HepG2 (cell line): ENCODE results near the gene POC1B. TPM values are rescaled to one million over a fixed set of nuclear protein-coding genes. Genes with fewer than 3 reads are reported as not detected.

Source experiments
- ATAC-seq: fragments of 200-7000 bp; cut with Tn5 transposase; 3 replicates; pipeline ENCODE4 v1.9.1; 2020; ENCODE audit warnings: mild to moderate bottlenecking, moderate library complexity
- BruUV-seq: library from RNA; stranded (reverse); fragments of 400-500 nt; replicated peaks from 2 replicates; lab custom pipeline; 2021; lab: Mats Ljungman, UMichigan
- CTCF ChIA-PET: fragments of 300-600 bp; formaldehyde crosslinking; extraction: SDS; loops from one replicate; lab custom pipeline; 2021; ENCODE audit warnings: low total read pairs, inconsistent platforms, low intra/inter-chr PET ratio; lab: Yijun Ruan, JAX
- POLR2A ChIA-PET: fragments of 350-600 bp; sonication (Branson Sonifier 250); formaldehyde crosslinking; loops from one replicate; lab custom pipeline; 2020; ENCODE audit warnings: antibody characterized with exemption, inconsistent platforms; lab: Yijun Ruan, JAX
- DNase-seq: peaks from one replicate; pipeline ENCODE4 v3.0.0-alpha.2; 2015; ENCODE audit warnings: low spot score
- FAIRE-seq: peaks from 3 replicates; lab custom pipeline; 2011; peaks lifted over from hg19 to GRCh38; lab: Jason Lieb, UNC
- H2AFZ ChIP-seq: one replicate; pipeline ENCODE4 v1.6.1; 2011; ENCODE audit warnings: low read length, inconsistent platforms
- H3K27ac ChIP-seq: fragments of 300-600 bp; 3 replicates; pipeline ENCODE4 v1.8.0; 2011; ENCODE audit warnings: mixed run types, mild to moderate bottlenecking, mixed read lengths, low read length, inconsistent platforms; ENCODE audit not compliant: insufficient read depth; ENCODE audit errors: extremely low read length
- H3K27me3 ChIP-seq, 2 experiments: fragments of 200-600 bp in 1 of 2; 2 replicates in 1 of 2; 3 replicates in 1 of 2; pipeline versions ENCODE4 v1.6.0 to v1.8.0; 2011; ENCODE audit warnings: low read length in 2 of 2, mild to moderate bottlenecking in 2 of 2, moderate library complexity in 2 of 2, inconsistent platforms in 1 of 2; ENCODE audit not compliant: insufficient read depth in 2 of 2, control insufficient read depth in 1 of 2
- H3K36me3 ChIP-seq, 2 experiments: fragments of 200-600 bp in 1 of 2; replicated peaks in 1 of 2; 2 replicates in 1 of 2; 3 replicates in 1 of 2; pipeline versions ENCODE4 v1.5.1 to v1.8.0; 2011; ENCODE audit warnings: low read length in 2 of 2, inconsistent platforms in 1 of 2; ENCODE audit not compliant: insufficient read depth in 2 of 2, control insufficient read depth in 1 of 2
- H3K4me1 ChIP-seq: 2 replicates; pipeline ENCODE4 v1.5.1; 2012; ENCODE audit warnings: low read length, inconsistent platforms; ENCODE audit not compliant: insufficient read depth
- H3K4me2 ChIP-seq: 2 replicates; pipeline ENCODE4 v1.6.0; 2011; ENCODE audit warnings: low read depth, low read length, inconsistent platforms
- H3K4me3 ChIP-seq, 3 experiments: fragments of 200-600 bp in 1 of 3; sonication (generic), shearing (Covaris generic) in 1 of 3; replicated peaks in 1 of 3; 2 replicates each; pipeline ENCODE4 v1.5.1; 2011 to 2016; ENCODE audit warnings: low read length in 3 of 3, inconsistent platforms in 2 of 3, low read depth in 2 of 3, mild to moderate bottlenecking in 2 of 3, control low read depth in 1 of 3, mixed read lengths in 1 of 3; ENCODE audit not compliant: insufficient read depth in 1 of 3
- H3K79me2 ChIP-seq: one replicate; pipeline ENCODE4 v1.6.1; 2011; ENCODE audit warnings: low read length, inconsistent platforms; ENCODE audit not compliant: insufficient read depth
- H3K9ac ChIP-seq: 2 replicates; pipeline ENCODE4 v1.6.0; 2011; ENCODE audit warnings: mild to moderate bottlenecking, low read depth, low read length, inconsistent platforms; ENCODE audit not compliant: insufficient read depth
- H3K9me3 ChIP-seq: 2 replicates; pipeline ENCODE4 v1.5.1; 2012; ENCODE audit warnings: mild to moderate bottlenecking, low read length
- H4K20me1 ChIP-seq: 2 replicates; pipeline ENCODE4 v1.6.0; 2011; ENCODE audit warnings: inconsistent platforms, mild to moderate bottlenecking, low read length, moderate library complexity; ENCODE audit not compliant: insufficient read depth
- DMAP1 ChIP-seq: IDR thresholded peaks from 2 replicates; pipeline ENCODE4 v1.6.1; 2016
- FOXK1 ChIP-seq: sonication (generic); formaldehyde crosslinking; IDR thresholded peaks from 2 replicates; pipeline ENCODE4 v1.4.0; 2020; ENCODE audit warnings: low read depth, missing genetic modification reagents, borderline replicate concordance
- FOXK2 ChIP-seq: fragments of 450-650 bp; IDR thresholded peaks from 2 replicates; pipeline ENCODE4 v1.6.1; 2016
- HOXA9 ChIP-seq: sonication (generic); formaldehyde crosslinking; IDR thresholded peaks from 2 replicates; pipeline ENCODE4 v1.8.1; 2022; ENCODE audit warnings: missing genetic modification reagents, mild to moderate bottlenecking, moderate library complexity, borderline replicate concordance
- IKZF5 ChIP-seq: IDR thresholded peaks from 2 replicates; pipeline ENCODE4 v1.6.1; 2018; ENCODE audit warnings: missing genetic modification reagents, mild to moderate bottlenecking, missing compliant biosample characterization
- KDM3A ChIP-seq: IDR thresholded peaks from 2 replicates; pipeline ENCODE4 v1.6.1; 2018; ENCODE audit warnings: low read depth, missing compliant biosample characterization
- MXD4 ChIP-seq: IDR thresholded peaks from 2 replicates; pipeline ENCODE4 v1.6.1; 2016; ENCODE audit warnings: mild to moderate bottlenecking, missing biosample characterization, missing genetic modification reagents
- NR1H2 ChIP-seq: sonication (generic); formaldehyde crosslinking; IDR thresholded peaks from 2 replicates; pipeline ENCODE4 v1.8.1; 2022; ENCODE audit warnings: low read depth, missing genetic modification reagents, borderline replicate concordance
- RXRA ChIP-seq: sonication (generic); formaldehyde crosslinking; IDR thresholded peaks from 2 replicates; pipeline ENCODE4 v1.5.1; 2020; ENCODE audit warnings: missing genetic modification reagents
- XRCC5 ChIP-seq: fragments of 200-400 bp; formaldehyde crosslinking; optimal IDR thresholded peaks from 2 replicates; pipeline ENCODE3; 2017; ENCODE audit warnings: mild to moderate bottlenecking, low read length
- ZNF343 ChIP-seq: sonication (generic); formaldehyde crosslinking; IDR thresholded peaks from 2 replicates; pipeline ENCODE4 v1.4.0; 2020; ENCODE audit warnings: mild to moderate bottlenecking, missing genetic modification reagents
- ZNF446 ChIP-seq: sonication (generic); formaldehyde crosslinking; IDR thresholded peaks from 2 replicates; pipeline ENCODE4 v1.5.0; 2020; ENCODE audit warnings: mild to moderate bottlenecking, missing genetic modification reagents
- ZNF558 ChIP-seq: sonication (generic); formaldehyde crosslinking; IDR thresholded peaks from 2 replicates; pipeline ENCODE4 v1.9.0; 2022; ENCODE audit warnings: mild to moderate bottlenecking, missing genetic modification reagents, borderline replicate concordance
- ZNF75D ChIP-seq: sonication (generic); formaldehyde crosslinking; IDR thresholded peaks from 2 replicates; pipeline ENCODE4 v1.8.1; 2023; ENCODE audit warnings: missing genetic modification reagents, mild to moderate bottlenecking, borderline replicate concordance
- WGBS: methylation state at CpG from one replicate; pipeline ENCODE4 v1.1.6; 2017; ENCODE audit warnings: low lambda C conversion rate; 5-methylcytosine and 5-hydroxymethylcytosine counted together
- in situ Hi-C: cut with HindIII; loops from 2 replicates; pipeline ENCODE4 v1.10.0; 2017; ENCODE audit warnings: low pct_unique_long_range_greater_than_20kb; ENCODE audit not compliant: extremely low pct_ligation_motif_present
- intact Hi-C: fragments of 100-400 bp; cut with micrococcal nuclease; formaldehyde crosslinking; loops from one replicate; pipeline ENCODE4 v1.10.0; 2022; ENCODE audit not compliant: unreplicated experiment
- polyA plus RNA-seq, 8 experiments: library from polyadenylated mRNA; depleted of rRNA in 3 of 8; stranded (reverse) in 7 of 8; unstranded in 1 of 8; fragments of >200 nt; fragmentation: Illumina TruSeq in 4 of 8; extraction: Trizol in 4 of 8; gene quantifications; 2 replicates each; pipeline versions ENCODE4 v1.2.1 to v1.2.3, GENCODE V29; 2011 to 2016; ENCODE audit warnings: low read depth in 4 of 8, missing spikeins in 1 of 8, mixed read lengths in 1 of 8; ENCODE audit not compliant: insufficient read depth in 1 of 8
- total RNA-seq, 5 experiments: library from RNA; depleted of rRNA; stranded (reverse); fragments of >200 nt; fragmentation: Illumina TruSeq; extraction: Trizol; gene quantifications; 2 replicates each; pipeline ENCODE4 v1.2.3, GENCODE V29; 2016; ENCODE audit warnings: low read depth in 1 of 5
- TF ChIP-seq, protein P1 (sequence below): sonication (generic); formaldehyde crosslinking; IDR thresholded peaks from 2 replicates; pipeline ENCODE4 v1.4.0; 2020; ENCODE audit warnings: low read depth, mild to moderate bottlenecking, missing genetic modification reagents
- TF ChIP-seq, protein P2 (sequence below): sonication (generic); formaldehyde crosslinking; IDR thresholded peaks from 2 replicates; pipeline ENCODE4 v1.5.0; 2020; ENCODE audit warnings: missing genetic modification reagents

The POC1B gene
- total and polyA plus RNA-seq, 2 of the 13 experiments (the other 11 are each of a cell fraction or from before 2014, with no cell fraction given): 9.3 to 11.0 TPM

DNA sequence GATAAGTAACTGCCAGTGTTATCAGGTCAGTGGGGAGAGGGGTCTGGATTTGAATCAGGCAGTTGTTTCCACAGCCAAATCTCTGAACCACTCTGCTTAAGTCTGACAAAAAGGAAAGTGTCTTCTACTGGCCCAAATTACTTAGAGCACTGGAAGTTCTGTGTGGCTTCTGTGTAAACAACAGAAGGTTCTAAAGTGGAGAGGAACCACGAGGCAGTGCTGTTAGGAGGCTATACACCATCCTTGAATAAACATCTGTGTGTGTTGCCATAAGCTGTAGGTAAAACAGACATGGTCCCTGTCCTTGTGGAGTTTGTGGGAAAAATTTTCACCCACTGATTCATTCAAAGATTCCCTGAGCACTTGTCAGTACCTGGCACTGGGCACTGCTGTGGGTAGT is 51.2 kb downstream of the POC1B start:
- FAIRE-seq: no peak
- H3K4me2 ChIP-seq: no peak overlapping the region
- no peak overlapping the region for H3K27ac ChIP-seq

GRCh38 chr12:89472508-89472907 is 53.3 kb downstream of the POC1B start:
- Histone ChIP-seq H3K9ac (no peak overlapping the region), H3K9me3 (no peaks in the 10 kb centered on the region), H3K4me2 (no peak overlapping the region), H3K4me1 (no peaks in the 10 kb centered on the region), H3K27me3 (no peaks in the 10 kb centered on the region), H3K36me3 (no peaks in the 10 kb centered on the region), H4K20me1 (no peaks in the 10 kb centered on the region), H3K27ac (no peak overlapping the region), H2AFZ (no peak overlapping the region), H3K4me3 (no peak overlapping the region), H3K79me2 (no peaks in the 10 kb centered on the region)
- ChIA-PET POLR2A (no interaction called here), CTCF (no interaction called here)
- in situ Hi-C loops: loop anchor here (5.0 kb wide), 1 partner anchor 55 kb away; the partner anchor contains the start of gene POC1B
- no peak for DNase-seq
- ATAC-seq: no peak
- FAIRE-seq: no peak
- intact Hi-C loops: no loop called here
- no TSS peak for BruUV-seq
- WGBS: 97% methylated on average over 2 of the region's 2 CpGs
- TF ChIP-seq DMAP1 (CRISPR knock-in tag) (no peak), FOXK2 (no peak), XRCC5 (no peak), IKZF5 (CRISPR knock-in tag) (no peak), RXRA (CRISPR knock-in tag) (no peak), ZNF343 (no peak), ZNF75D (CRISPR knock-in tag) (no peak), NR1H2 (CRISPR knock-in tag) (no peak), HOXA9 (no peak), MXD4 (CRISPR knock-in tag) (no peak), ZNF446 (CRISPR knock-in tag) (no peak), FOXK1 (CRISPR knock-in tag) (no peak), ZNF558 (CRISPR knock-in tag) (no peak), KDM3A (no peak)
- TF ChIP-seq, protein P1, sequence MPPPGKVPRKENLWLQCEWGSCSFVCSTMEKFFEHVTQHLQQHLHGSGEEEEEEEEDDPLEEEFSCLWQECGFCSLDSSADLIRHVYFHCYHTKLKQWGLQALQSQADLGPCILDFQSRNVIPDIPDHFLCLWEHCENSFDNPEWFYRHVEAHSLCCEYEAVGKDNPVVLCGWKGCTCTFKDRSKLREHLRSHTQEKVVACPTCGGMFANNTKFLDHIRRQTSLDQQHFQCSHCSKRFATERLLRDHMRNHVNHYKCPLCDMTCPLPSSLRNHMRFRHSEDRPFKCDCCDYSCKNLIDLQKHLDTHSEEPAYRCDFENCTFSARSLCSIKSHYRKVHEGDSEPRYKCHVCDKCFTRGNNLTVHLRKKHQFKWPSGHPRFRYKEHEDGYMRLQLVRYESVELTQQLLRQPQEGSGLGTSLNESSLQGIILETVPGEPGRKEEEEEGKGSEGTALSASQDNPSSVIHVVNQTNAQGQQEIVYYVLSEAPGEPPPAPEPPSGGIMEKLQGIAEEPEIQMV (CRISPR knock-in tag): no peak

More for the DNA sequence above, 51.2 kb downstream of the POC1B start:
- DNase-seq: no peak
- Histone ChIP-seq H3K4me3 (no peak overlapping the region), H2AFZ (no peak overlapping the region), H4K20me1 (no peaks in the 10 kb centered on the region), H3K9ac (no peak overlapping the region), H3K27me3 (no peaks in the 10 kb centered on the region), H3K9me3 (no peaks in the 10 kb centered on the region), H3K79me2 (no peaks in the 10 kb centered on the region)
- 12% methylated on average over 1 of the region's 1 CpG for WGBS
- BruUV-seq: no TSS peak
- ChIA-PET CTCF (no interaction called here), POLR2A (no interaction called here)
- TF ChIP-seq, protein P2, sequence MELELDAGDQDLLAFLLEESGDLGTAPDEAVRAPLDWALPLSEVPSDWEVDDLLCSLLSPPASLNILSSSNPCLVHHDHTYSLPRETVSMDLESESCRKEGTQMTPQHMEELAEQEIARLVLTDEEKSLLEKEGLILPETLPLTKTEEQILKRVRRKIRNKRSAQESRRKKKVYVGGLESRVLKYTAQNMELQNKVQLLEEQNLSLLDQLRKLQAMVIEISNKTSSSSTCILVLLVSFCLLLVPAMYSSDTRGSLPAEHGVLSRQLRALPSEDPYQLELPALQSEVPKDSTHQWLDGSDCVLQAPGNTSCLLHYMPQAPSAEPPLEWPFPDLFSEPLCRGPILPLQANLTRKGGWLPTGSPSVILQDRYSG (CRISPR knock-in tag): no peak
- TF ChIP-seq, all 625 proteins: peak for 0
- Histone ChIP-seq H3K36me3 (no peaks in the 10 kb centered on the region), H3K4me1 (no peaks in the 10 kb centered on the region)
- intact Hi-C loops: no loop called here
- in situ Hi-C loops: loop anchor here (5.0 kb wide), 1 partner anchor 53 kb away; the partner anchor contains the start of gene POC1B
- no peak for ATAC-seq
